Spleen (tissue), 11 donors: Measurements from ENCODE around the gene BACH2. TPM values are rescaled to one million over a fixed set of nuclear protein-coding genes. Genes with fewer than 3 reads are reported as not detected.

Experiments used
- DNase-seq: peaks from one replicate; pipeline ENCODE4 v3.0.0-alpha.2; 2020
- H3K27ac ChIP-seq, 8 donors: fragments of 200-600 bp; sonication (generic) in 7 of 8; 1 replicate in 4 of 8; 2 replicates in 4 of 8; pipeline versions ENCODE4 v1.5.0 to v1.8.0; 2016 to 2021; ENCODE audit warnings: inconsistent platforms in 4 of 8, mild to moderate bottlenecking in 4 of 8, moderate library complexity in 1 of 8
- H3K27me3 ChIP-seq, 7 donors: fragments of 200-600 bp; sonication (generic) in 6 of 7; replicated peaks in 1 of 7; 1 replicate in 4 of 7; 2 replicates in 3 of 7; pipeline versions ENCODE4 v1.5.0 to v1.8.0; 2016 to 2021; ENCODE audit warnings: inconsistent platforms in 3 of 7, mild to moderate bottlenecking in 1 of 7
- H3K36me3 ChIP-seq, 6 donors: fragments of 200-600 bp; sonication (generic) in 5 of 6; 1 replicate in 4 of 6; 2 replicates in 2 of 6; pipeline versions ENCODE4 v1.5.0 to v1.8.0; 2016 to 2021; ENCODE audit warnings: inconsistent platforms in 2 of 6
- H3K4me1 ChIP-seq, 6 donors: fragments of 200-600 bp; sonication (generic) in 5 of 6; 1 replicate in 3 of 6; 2 replicates in 3 of 6; pipeline versions ENCODE4 v1.5.0 to v1.8.0; 2016 to 2021; ENCODE audit warnings: inconsistent platforms in 3 of 6
- H3K4me3 ChIP-seq, 8 donors: fragments of 200-600 bp; sonication (generic) in 7 of 8; 1 replicate in 4 of 8; 2 replicates in 4 of 8; pipeline versions ENCODE4 v1.5.0 to v1.8.0; 2016 to 2021; ENCODE audit warnings: inconsistent platforms in 4 of 8, mild to moderate bottlenecking in 4 of 8, moderate library complexity in 2 of 8
- H3K9me3 ChIP-seq, 8 donors: fragments of 200-600 bp; sonication (generic) in 7 of 8; 1 replicate in 4 of 8; 2 replicates in 4 of 8; pipeline versions ENCODE4 v1.5.0 to v1.8.0; 2016 to 2021; ENCODE audit warnings: inconsistent platforms in 4 of 8
- POLR2A ChIP-seq, 3 donors: fragments of 450-650 bp; IDR thresholded peaks; one replicate each; pipeline ENCODE4 v1.5.1; 2017; ENCODE audit warnings: antibody characterized with exemption in 3 of 3, mild to moderate bottlenecking in 1 of 3
- POLR2AphosphoS5 ChIP-seq, 3 donors: sonication (generic); formaldehyde crosslinking; IDR thresholded peaks; one replicate each; pipeline ENCODE4 v1.5.1; 2017; ENCODE audit warnings: antibody characterized with exemption in 3 of 3
- WGBS, 5 donors: extraction: QIAGEN DNeasy Blood & Tissue Kit in 3 of 5; methylation state at CpG; one replicate each; pipeline versions ENCODE4 v1.1.5 to v1.1.7; 2013 to 2018; 5-methylcytosine and 5-hydroxymethylcytosine counted together
- intact Hi-C: fragments of 100-400 bp; cut with DNase I; formaldehyde crosslinking; loops from one replicate; pipeline ENCODE4 v1.15.0; 2023; ENCODE audit warnings: low total_unique reads
- polyA plus RNA-seq, 3 donors: library from polyadenylated mRNA; stranded (reverse); fragments of 200-250 nt; gene quantifications; one replicate each; pipeline ENCODE4 v1.2.1, GENCODE V29; 2013
- total RNA-seq, 7 donors: library from RNA; depleted of rRNA in 3 of 7; stranded (reverse); fragments of >200 nt in 3 of 7; fragmentation: NEBNext Ultra II Directional in 4 of 7; extraction: Animal tissue kit (Norgen Biotek cat#: 25700) in 4 of 7; gene quantifications; one replicate each; pipeline versions ENCODE4 v1.1.0 to v1.2.1, GENCODE V29; 2016 to 2021
- TF ChIP-seq, protein P1 (sequence below), 11 experiments: fragments of 200-600 bp in 7 of 11; fragments of 450-650 bp in 4 of 11; sonication (generic) in 4 of 11; IDR thresholded peaks in 8 of 11; conservative IDR thresholded peaks in 3 of 11; 1 replicate in 7 of 11; 2 replicates in 4 of 11; pipeline versions ENCODE4 v1.4.0 to v1.8.0; 2016 to 2021; ENCODE audit warnings: antibody characterized with exemption in 11 of 11, inconsistent platforms in 4 of 11, mild to moderate bottlenecking in 1 of 11
- donor health status: healthy with polysubstance abuse.
- donor health status: DM: no; HTN: no; CAD: no; lungs with moderate emphysema.
- donor health status: DM: no; HTN: no; CAD: no.
- donor health status: Bipolar disorder and iron deficiency.
- donor health status: healthy.
- donor health status: DM: no; HTN: no; CAD: no.
- donor health status: DM: yes; HTN: yes; CAD: no.

BACH2 gene
- total and polyA plus RNA-seq, 10 donors = 3.0 to 53.8 (median 32.3) TPM

GRCh38 chr6:89930789-89931188 is 365.9 kb downstream of the BACH2 start:
- 91 to 94% (median 91%) methylated on average over 3 to 5 of the region's 5 CpGs for WGBS, 5 donors
- H3K4me3 ChIP-seq = no peak overlapping the region
- no peaks in the 10 kb centered on the region for H3K27me3 ChIP-seq
- no peak for DNase-seq
- peaks cover 6 to 59% (median 18%) of the 10 kb centered on the region in 6 donors for H3K36me3 ChIP-seq
- no peaks in the 10 kb centered on the region for H3K9me3 ChIP-seq
- intact Hi-C loops = no loop called here
- TF ChIP-seq, protein P1, sequence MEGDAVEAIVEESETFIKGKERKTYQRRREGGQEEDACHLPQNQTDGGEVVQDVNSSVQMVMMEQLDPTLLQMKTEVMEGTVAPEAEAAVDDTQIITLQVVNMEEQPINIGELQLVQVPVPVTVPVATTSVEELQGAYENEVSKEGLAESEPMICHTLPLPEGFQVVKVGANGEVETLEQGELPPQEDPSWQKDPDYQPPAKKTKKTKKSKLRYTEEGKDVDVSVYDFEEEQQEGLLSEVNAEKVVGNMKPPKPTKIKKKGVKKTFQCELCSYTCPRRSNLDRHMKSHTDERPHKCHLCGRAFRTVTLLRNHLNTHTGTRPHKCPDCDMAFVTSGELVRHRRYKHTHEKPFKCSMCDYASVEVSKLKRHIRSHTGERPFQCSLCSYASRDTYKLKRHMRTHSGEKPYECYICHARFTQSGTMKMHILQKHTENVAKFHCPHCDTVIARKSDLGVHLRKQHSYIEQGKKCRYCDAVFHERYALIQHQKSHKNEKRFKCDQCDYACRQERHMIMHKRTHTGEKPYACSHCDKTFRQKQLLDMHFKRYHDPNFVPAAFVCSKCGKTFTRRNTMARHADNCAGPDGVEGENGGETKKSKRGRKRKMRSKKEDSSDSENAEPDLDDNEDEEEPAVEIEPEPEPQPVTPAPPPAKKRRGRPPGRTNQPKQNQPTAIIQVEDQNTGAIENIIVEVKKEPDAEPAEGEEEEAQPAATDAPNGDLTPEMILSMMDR (IDR thresholded peaks at IDR 0.05 in 8 of 11, conservative IDR thresholded peaks at IDR 0.05 in 3 of 11) = no peak
- TF ChIP-seq POLR2A (IDR thresholded peaks at IDR 0.05) = no peak
- no peak for TF ChIP-seq POLR2AphosphoS5 (IDR thresholded peaks at IDR 0.05)
- no peak overlapping the region for H3K27ac ChIP-seq
- H3K4me1 ChIP-seq = no peaks in the 10 kb centered on the region

DNA sequence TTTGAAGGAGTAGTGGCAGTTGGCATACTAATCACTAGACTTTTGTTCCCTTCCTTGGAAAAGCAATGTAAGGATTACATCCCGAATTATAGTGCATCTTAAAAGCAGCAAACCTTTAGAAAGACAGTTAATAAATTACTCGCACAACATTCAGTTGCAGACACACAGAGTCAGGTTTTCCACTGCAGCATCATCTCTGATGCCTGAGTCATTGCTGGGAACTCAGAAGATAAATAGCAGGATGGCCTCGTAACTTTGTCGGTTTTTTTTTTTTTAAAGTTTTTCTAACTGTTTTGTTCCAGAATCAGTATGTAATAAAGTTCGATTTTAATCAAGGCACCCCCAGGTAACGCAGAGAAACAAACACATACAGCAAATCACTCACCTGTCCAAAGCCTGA is 368.0 kb downstream of the BACH2 start:
- WGBS, 5 donors = 89 to 94% (median 93%) methylated on average over 6 of the region's 6 CpGs
- no peak overlapping the region for H3K27ac ChIP-seq
- intact Hi-C loops = no loop called here

DNA sequence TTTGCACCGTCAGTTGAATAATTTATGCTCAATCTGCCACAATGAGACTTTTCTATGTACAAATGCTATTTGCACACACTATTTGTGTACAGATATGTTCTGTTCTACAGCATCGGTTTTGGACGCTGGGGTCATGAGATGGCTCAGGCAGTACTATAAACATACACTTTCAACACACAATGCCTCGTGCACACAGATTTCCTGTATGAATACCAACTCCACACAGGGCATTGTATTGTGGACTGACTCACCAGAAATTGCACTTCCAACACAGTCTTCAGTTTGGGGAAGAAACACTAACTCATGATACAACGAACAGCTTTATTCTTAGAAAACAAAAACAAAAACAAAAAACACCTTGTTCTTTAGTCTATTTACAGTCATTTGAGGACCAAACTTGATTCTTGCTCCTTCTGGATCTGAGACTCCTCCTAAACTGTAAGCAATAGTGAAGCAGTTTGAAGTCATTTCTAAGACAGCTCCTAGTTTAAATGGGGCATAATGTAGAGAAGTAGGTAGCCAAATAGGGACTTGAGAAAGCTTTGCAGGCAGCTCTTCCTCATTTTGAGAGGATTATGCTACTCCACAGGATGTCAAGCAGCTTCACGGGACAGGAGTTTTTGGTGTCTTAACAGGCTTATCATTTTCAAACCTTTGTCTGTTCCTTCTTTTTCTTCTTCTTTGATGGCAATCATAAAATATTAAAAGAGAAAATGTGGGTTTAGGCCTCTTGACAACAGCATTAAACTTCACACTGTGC is 368.7 kb downstream of the BACH2 start:
- WGBS, 5 donors = 41 to 59% (median 53%) methylated on average over 6 of the region's 6 CpGs
- H3K9me3 ChIP-seq = no peaks in the 10 kb centered on the region
- H3K36me3 ChIP-seq = peaks cover 6 to 32% (median 10%) of the 10 kb centered on the region in 6 donors
- TF ChIP-seq POLR2AphosphoS5 (IDR thresholded peaks at IDR 0.05) (no peak), POLR2A (IDR thresholded peaks at IDR 0.05) (no peak)
- TF ChIP-seq, protein P1 (IDR thresholded peaks at IDR 0.05 in 8 of 11, conservative IDR thresholded peaks at IDR 0.05 in 3 of 11) = no peak
- DNase-seq = no peak
- H3K27me3 ChIP-seq = no peaks in the 10 kb centered on the region
- no peak overlapping the region for H3K4me3 ChIP-seq
- H3K27ac ChIP-seq = no peak overlapping the region
- no peaks in the 10 kb centered on the region for H3K4me1 ChIP-seq
- intact Hi-C loops = no loop called here

More for the DNA sequence above, 368.0 kb downstream of the BACH2 start:
- Histone ChIP-seq H3K4me1 (no peaks in the 10 kb centered on the region), H3K36me3 (peaks cover 6 to 38% (median 13%) of the 10 kb centered on the region in 6 donors), H3K4me3 (no peak overlapping the region), H3K9me3 (no peaks in the 10 kb centered on the region), H3K27me3 (no peaks in the 10 kb centered on the region)
- DNase-seq = no peak
- TF ChIP-seq, protein P1 (IDR thresholded peaks at IDR 0.05 in 8 of 11, conservative IDR thresholded peaks at IDR 0.05 in 3 of 11) = no peak
- TF ChIP-seq POLR2A (IDR thresholded peaks at IDR 0.05) (no peak), POLR2AphosphoS5 (IDR thresholded peaks at IDR 0.05) (no peak)

- intact Hi-C loops = no loop called here
- Histone ChIP-seq H3K27ac (no peak overlapping the region), H3K27me3 (no peaks in the 10 kb centered on the region), H3K36me3 (peaks cover 2 to 25% (median 4%) of the 10 kb centered on the region in 6 donors), H3K9me3 (no peaks in the 10 kb centered on the region), H3K4me1 (no peaks in the 10 kb centered on the region), H3K4me3 (no peak overlapping the region)
- 91 to 95% (median 93%) methylated on average over 5 of the region's 5 CpGs for WGBS, 5 donors
- no peak for DNase-seq
- TF ChIP-seq, protein P1 (IDR thresholded peaks at IDR 0.05 in 8 of 11, conservative IDR thresholded peaks at IDR 0.05 in 3 of 11) = no peak
- TF ChIP-seq POLR2A (IDR thresholded peaks at IDR 0.05) (no peak), POLR2AphosphoS5 (IDR thresholded peaks at IDR 0.05) (no peak)
These were observed 369.4 kb downstream of the BACH2 start for GRCh38 chr6:89927264-89927663.
